Fibroblast of mammary gland (primary cell): ENCODE measurements around the gene SMAD1.
"Not testable (repeated sequence)": the region's sequence is repeated elsewhere in the genome, so short reads cannot be mapped to it uniquely, and the experiment has no call there.

Experiments
- DNase-seq: peaks from one replicate; pipeline ENCODE4 v3.0.0-alpha.2; 2010; ENCODE audit warnings: low read depth
- H3K4me3 ChIP-seq: 2 replicates; pipeline ENCODE4 v1.5.1; 2011; ENCODE audit warnings: low read depth, mild to moderate bottlenecking, low read length, moderate library complexity; ENCODE audit not compliant: control insufficient read depth
- CTCF ChIP-seq: conservative IDR thresholded peaks from 2 replicates; pipeline ENCODE4 v1.5.1; 2011; ENCODE audit warnings: low read depth, low read length, inconsistent platforms; ENCODE audit not compliant: control insufficient read depth, insufficient read depth

Gene SMAD1

DNA sequence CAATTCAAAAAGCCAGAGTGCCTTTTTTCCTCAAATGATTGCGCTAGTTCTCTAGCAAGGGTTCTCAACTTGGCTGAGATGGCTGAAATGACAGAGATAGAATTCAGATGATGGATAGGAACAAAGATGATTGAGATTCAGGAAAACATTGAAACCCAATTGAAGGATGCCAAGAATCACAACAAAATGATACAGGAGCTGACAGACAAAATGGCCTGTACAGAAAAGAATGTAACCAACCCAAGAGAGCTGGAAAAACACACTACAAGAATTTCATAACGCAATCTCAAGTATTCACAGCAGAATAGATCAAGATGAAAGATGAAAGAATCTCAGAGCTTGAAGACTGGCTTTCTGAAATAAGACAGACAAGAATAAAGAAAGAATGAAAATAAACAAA, 85.9 kb downstream of the SMAD1 start:
- H3K4me3 ChIP-seq: no peak overlapping the region
- no peak for TF ChIP-seq CTCF
- DNase-seq: no peak

GRCh38 chr4:145574546-145574945, 92.9 kb downstream of the SMAD1 start:
- H3K4me3 ChIP-seq, DNase-seq: not testable (repeated sequence)

DNA sequence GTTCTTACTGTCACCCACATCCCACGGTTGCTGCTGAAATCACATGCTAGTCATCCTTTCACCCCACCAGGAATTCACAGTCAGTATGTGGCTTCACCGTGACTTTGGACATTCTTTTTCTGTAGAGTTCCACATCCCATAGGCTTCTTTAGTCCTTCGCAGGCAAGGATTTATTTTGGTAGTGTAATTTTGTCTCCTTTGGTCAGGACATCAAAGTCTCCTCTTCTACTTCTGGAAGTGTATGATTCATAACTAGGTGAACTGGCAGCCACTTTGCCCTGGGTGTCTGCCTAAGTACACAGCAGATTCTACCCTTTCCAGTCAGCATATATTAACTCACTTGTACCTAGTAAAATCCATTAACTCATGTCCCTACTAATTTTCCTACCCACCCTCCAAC, 99.3 kb downstream of the SMAD1 start:
- H3K4me3 ChIP-seq: no peak overlapping the region
- no peak for TF ChIP-seq CTCF

DNA sequence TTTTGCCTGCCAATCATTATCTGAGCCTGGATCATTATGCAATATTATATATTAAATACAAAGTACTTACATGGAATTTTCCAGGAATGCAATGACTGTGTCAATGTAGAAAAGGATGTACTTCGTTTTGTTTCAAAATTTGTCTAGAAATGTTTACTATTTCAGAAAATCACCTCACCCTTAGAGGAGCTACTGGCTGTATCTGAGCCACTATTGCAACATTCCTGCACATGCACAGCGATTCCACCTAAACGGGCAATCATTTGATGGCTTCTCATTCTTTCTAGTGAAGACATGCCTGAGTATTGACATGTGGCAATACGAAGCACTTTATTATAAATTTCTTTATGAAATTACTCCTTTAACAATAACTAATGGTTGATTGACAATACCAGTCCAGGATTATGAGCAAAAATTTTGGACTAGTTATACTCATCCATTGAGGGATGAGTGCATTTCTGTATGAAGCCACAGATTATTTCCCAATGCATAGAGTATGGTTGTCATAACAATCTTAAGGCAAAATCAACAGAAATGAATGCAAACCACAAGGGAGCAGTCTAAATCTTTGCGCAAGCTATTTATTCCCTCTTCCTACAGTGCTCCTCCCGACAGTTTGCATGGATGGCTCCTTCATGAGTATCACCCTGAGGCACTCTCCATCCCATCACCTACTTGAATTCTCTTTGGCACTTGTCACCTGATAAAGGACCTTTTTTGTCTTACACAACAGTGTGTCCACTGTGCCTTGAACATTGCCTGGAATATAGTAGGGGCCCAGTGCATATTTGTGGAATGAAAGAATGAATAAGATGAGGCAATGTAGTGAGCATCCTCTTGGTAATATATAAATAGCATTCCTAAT, 101.8 kb downstream of the SMAD1 start:
- no peak for TF ChIP-seq CTCF
- no peak overlapping the region for H3K4me3 ChIP-seq
- DNase-seq: peak; percentile 28

More for the DNA sequence above, 99.3 kb downstream of the SMAD1 start:
- DNase-seq: peak; percentile 41

GRCh38 chr4:145587088-145587754, 105.6 kb downstream of the SMAD1 start:
- H3K4me3 ChIP-seq: no peak overlapping the region
- TF ChIP-seq CTCF: no peak
- no peak for DNase-seq

GRCh38 chr4:145589381-145589780, 107.7 kb downstream of the SMAD1 start:
- H3K4me3 ChIP-seq, DNase-seq: not testable (repeated sequence)

DNA sequence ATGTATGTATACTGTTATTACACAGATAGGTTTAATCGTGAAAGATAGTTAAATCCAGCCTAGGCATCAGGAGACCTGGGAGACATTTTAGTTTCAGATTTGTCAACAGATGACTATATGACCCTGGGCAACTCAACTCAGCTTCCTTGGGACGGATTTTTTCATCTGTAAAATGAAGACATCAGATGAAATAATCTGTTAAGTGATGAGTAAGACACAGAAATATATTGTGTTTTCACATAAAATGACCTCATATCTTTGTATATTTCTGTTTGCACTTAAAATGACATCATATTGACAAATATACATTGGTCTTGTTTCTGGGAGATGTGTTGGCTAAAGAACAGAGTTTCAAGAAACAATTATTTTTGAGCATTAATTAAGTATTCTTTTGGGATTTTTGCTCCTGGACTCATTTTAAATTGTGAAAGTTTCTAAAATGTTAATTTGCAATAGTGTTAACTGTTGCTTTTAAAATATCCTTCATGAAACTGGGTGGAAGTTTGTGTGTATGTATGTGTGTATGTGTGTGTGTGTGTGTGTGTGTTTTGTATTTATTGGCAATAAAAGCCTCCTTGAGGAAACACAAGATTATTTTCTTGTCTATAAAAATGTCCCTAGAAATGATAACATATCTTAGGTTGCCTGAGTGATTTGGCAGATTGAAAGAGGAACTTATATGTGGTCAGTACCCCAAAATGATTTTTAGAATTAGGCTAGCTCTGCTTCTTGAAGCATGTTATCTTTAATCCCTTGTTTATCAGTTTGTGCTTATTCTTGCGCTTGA, 108.5 kb downstream of the SMAD1 start:
- no peak overlapping the region for H3K4me3 ChIP-seq
- TF ChIP-seq CTCF: no peak
- peak; percentile 7 for DNase-seq
